HG03064 (cell line): Measurements from ENCODE around the gene LYPD3.
"Not testable (repeated sequence)": the region's sequence is repeated elsewhere in the genome, so short reads cannot be mapped to it uniquely, and the experiment has no call there.

Source experiments
- ATAC-seq: cut with Tn5 transposase; IDR thresholded peaks from one replicate; pipeline ENCODE4 v1.9.1; 2021; ENCODE audit warnings: low read depth; ENCODE audit not compliant: unreplicated experiment

The LYPD3 gene

GRCh38 chr19:43462785-43463380 lies 2.5 kb downstream of the LYPD3 start:
- no peak for ATAC-seq

- no peak for ATAC-seq
Observed at GRCh38 chr19:43462383-43462782, 3.0 kb downstream of the LYPD3 start.

GRCh38 chr19:43461303-43461702 lies 4.1 kb downstream of the LYPD3 start:
- ATAC-seq, result no peak

GRCh38 chr19:43460362-43461016 lies 4.9 kb downstream of the LYPD3 start:
- no peak for ATAC-seq

- no peak for ATAC-seq
Observed at GRCh38 chr19:43457809-43458208, 7.6 kb downstream of the LYPD3 start.

- no peak for ATAC-seq
Observed at GRCh38 chr19:43455321-43456113, 9.9 kb downstream of the LYPD3 start.

- ATAC-seq, result no peak
Observed at GRCh38 chr19:43454031-43454430, 11.4 kb downstream of the LYPD3 start.

GRCh38 chr19:43452582-43452981 lies 12.8 kb downstream of the LYPD3 start:
- no peak for ATAC-seq

GRCh38 chr19:43450545-43450997 lies 14.8 kb downstream of the LYPD3 start:
- ATAC-seq, result no peak

- ATAC-seq, result no peak
Observed at GRCh38 chr19:43447655-43448054, 17.8 kb downstream of the LYPD3 start.

GRCh38 chr19:43446746-43447489 lies 18.5 kb downstream of the LYPD3 start:
- ATAC-seq, result no peak

GRCh38 chr19:43445426-43445825 lies 20.0 kb downstream of the LYPD3 start:
- ATAC-seq, result no peak

GRCh38 chr19:43444531-43445287 lies 20.7 kb downstream of the LYPD3 start:
- no peak for ATAC-seq

- not testable (repeated sequence) for ATAC-seq
Observed at GRCh38 chr19:43444091-43444490, 21.3 kb downstream of the LYPD3 start.

GRCh38 chr19:43441716-43442115 lies 23.7 kb downstream of the LYPD3 start:
- ATAC-seq, result no peak

- ATAC-seq, result no peak
Observed at GRCh38 chr19:43439709-43440063, 25.7 kb downstream of the LYPD3 start.

GRCh38 chr19:43439032-43439708 lies 26.2 kb downstream of the LYPD3 start:
- no peak for ATAC-seq

- ATAC-seq, result no peak
Observed at GRCh38 chr19:43438291-43439031, 26.9 kb downstream of the LYPD3 start.

GRCh38 chr19:43437712-43438111 lies 27.7 kb downstream of the LYPD3 start:
- no peak for ATAC-seq
